ENCODE data around the gene ISCU. TPM values are rescaled to one million over a fixed set of nuclear protein-coding genes. Genes with fewer than 3 reads are reported as not detected.

Gene ISCU
- total RNA-seq, 1 donor from 2014 or later: 134 TPM

DNA sequence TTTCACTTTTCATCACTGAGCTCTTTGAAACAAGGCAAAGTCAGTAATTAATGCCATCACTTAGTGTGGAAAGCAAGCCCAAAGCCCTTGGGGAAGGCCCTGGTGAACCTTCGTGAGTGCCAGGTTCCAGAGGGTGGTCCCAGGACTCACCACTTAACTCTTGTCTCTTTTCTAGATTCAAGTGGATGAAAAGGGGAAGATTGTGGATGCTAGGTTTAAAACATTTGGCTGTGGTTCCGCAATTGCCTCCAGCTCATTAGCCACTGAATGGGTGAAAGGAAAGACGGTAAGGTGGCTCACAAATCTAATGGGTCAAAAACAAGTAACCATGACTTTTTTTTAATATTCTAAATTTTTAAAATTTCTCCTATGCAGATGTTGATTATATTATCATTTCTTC, 2.8 kb downstream of the ISCU start:
- Histone ChIP-seq H3K36me3 (ENCODE audit: control insufficient read depth, insufficient read depth, low read length) (no peaks in the 10 kb centered on the region), H3K27me3 (ENCODE audit: control insufficient read depth, insufficient read depth, low read length) (no peaks in the 10 kb centered on the region), H3K4me3 (ENCODE audit: low read depth, low read length) (no peak overlapping the region)
- DNase-seq (ENCODE audit: low read depth): no peak
- TF ChIP-seq, protein P1, sequence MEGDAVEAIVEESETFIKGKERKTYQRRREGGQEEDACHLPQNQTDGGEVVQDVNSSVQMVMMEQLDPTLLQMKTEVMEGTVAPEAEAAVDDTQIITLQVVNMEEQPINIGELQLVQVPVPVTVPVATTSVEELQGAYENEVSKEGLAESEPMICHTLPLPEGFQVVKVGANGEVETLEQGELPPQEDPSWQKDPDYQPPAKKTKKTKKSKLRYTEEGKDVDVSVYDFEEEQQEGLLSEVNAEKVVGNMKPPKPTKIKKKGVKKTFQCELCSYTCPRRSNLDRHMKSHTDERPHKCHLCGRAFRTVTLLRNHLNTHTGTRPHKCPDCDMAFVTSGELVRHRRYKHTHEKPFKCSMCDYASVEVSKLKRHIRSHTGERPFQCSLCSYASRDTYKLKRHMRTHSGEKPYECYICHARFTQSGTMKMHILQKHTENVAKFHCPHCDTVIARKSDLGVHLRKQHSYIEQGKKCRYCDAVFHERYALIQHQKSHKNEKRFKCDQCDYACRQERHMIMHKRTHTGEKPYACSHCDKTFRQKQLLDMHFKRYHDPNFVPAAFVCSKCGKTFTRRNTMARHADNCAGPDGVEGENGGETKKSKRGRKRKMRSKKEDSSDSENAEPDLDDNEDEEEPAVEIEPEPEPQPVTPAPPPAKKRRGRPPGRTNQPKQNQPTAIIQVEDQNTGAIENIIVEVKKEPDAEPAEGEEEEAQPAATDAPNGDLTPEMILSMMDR (IDR thresholded peaks at IDR 0.05; ENCODE audit: insufficient read depth, low read length, poor library complexity, severe bottlenecking): no peak

DNA sequence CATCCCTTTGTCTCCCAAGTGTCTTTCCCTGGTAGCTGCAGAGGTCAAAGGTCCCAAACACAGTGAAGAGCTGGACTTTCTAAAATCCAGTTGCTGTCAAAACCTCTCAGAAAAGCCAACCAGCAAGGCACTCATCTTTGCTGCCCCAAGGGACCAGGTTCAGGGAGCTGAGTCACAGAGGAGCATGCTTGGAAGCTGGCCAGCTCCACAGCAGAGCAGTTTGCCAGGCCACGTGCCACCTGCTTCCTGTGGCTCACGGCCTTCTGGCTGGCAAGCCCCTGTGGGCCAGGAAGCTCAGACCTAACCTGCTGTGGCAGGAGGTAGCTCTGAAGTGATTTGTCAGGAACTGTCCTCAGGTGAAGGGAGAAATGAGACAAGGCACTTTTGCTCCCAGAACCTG, 3.6 kb downstream of the ISCU start:
- no peak overlapping the region for H3K4me3 ChIP-seq (ENCODE audit: low read depth, low read length)
- no peaks in the 10 kb centered on the region for H3K36me3 ChIP-seq (ENCODE audit: control insufficient read depth, insufficient read depth, low read length)
- H3K27me3 ChIP-seq (ENCODE audit: control insufficient read depth, insufficient read depth, low read length): no peaks in the 10 kb centered on the region
- TF ChIP-seq, protein P1 (IDR thresholded peaks at IDR 0.05; ENCODE audit: insufficient read depth, low read length, poor library complexity, severe bottlenecking): no peak
- peak; percentile 75 for DNase-seq (ENCODE audit: low read depth)

DNA sequence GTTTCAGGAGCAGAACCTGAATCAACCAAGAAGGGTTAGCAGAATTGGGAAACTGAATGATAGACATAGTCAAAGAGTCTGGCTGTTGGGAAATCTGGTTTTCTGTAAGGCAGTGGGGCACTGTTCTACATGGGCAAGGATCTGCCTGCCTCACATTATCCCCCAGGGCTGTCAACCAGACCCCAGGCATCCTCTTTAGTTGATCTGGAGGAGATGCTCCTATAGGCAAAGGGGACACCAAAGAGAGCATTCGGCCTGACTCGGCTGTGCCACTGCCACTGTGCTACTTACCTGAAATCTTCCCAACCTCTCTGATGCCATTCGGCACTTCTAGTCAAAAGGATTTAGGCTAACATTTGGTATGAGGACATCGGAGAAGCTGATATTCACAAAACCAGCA, 4.1 kb downstream of the ISCU start:
- DNase-seq (ENCODE audit: low read depth): no peak
- Histone ChIP-seq H3K4me3 (ENCODE audit: low read depth, low read length) (no peak overlapping the region), H3K36me3 (ENCODE audit: control insufficient read depth, insufficient read depth, low read length) (no peaks in the 10 kb centered on the region), H3K27me3 (ENCODE audit: control insufficient read depth, insufficient read depth, low read length) (no peaks in the 10 kb centered on the region)
- TF ChIP-seq, protein P1 (IDR thresholded peaks at IDR 0.05; ENCODE audit: insufficient read depth, low read length, poor library complexity, severe bottlenecking): no peak

DNA sequence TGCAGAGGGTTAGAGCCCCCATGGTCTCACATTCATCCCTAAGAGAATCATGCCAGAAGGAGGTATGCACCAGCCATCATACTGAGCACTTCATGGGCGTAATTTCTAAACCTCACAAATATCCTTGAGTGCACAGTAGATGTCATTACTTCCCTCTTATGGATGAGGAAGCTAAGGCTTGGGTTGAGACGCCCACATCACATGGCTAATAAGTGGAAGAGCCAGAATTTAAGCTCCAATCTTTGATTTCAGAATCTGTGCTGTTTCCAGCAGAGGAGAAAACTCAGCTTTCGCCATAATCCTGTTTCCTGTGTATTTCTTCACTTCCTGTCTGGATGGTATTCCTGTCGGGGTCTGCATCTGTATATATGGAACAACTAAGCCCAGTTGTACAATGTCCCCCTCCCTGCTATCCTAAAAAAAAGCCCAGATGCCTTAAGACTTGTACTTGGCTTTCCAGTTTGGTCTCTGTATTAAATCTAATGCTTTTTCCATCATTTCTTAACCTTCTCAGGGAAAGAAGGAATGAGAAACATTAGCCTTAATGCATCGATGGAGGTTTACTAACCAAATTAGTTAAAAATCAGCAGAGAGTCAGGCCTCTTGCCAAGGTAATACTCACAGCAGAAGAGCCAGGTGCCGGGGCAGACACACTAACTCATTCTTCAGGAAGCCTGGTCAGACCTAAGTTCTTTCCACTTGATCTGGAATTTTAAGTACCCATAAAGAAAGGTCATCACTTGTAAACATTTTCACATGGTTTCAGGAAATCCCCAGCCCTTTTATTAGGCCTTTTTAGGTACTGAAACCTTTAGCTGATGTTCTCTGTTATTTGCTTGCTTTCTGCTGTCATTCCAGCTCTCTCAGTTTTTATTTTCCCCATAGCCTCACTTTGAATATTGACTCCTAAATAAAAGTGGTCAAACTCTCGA, 5.3 kb downstream of the ISCU start:
- peak; percentile 86 for DNase-seq (ENCODE audit: low read depth)
- Histone ChIP-seq H3K4me3 (ENCODE audit: low read depth, low read length) (no peak overlapping the region), H3K27me3 (ENCODE audit: control insufficient read depth, insufficient read depth, low read length) (no peaks in the 10 kb centered on the region), H3K36me3 (ENCODE audit: control insufficient read depth, insufficient read depth, low read length) (no peaks in the 10 kb centered on the region)
- TF ChIP-seq, protein P1 (IDR thresholded peaks at IDR 0.05; ENCODE audit: insufficient read depth, low read length, poor library complexity, severe bottlenecking): no peak

DNA sequence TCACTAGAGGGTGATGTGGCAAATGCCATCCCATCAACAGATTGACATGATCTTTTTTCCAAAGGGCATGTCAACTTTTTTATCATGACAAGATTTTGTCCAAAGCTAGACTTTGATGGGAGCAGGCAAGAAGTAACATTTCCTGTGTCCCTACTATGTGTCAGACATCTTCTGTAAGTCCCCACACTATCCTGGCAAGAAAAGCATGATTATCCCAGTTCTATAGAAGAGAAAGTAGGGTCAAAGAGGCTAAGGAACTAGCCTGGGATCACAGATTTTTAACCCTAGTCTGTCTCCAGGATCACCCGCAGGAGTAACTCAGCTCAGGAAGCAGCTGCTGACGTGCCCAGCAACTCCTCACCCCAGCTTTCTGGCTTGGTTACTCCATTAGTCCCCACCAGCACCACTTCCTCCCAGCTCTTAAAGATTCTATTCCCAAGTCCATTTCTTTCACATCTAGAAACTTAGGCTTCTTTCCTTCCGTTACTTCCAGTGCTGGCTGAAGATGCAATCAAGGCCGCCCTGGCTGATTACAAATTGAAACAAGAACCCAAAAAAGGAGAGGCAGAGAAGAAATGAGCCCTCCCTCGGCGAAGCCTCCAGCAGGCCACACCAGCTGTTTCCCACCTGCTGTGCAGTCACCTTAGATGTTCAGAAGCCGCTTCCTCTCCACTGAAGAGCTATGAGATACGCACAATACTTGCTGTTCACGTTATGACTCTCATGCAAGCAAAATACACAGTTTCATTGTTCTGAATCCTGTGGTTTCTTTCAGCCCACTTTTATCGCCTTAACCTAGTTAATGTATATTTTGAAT, 6.2 kb downstream of the ISCU start:
- Histone ChIP-seq H3K27me3 (ENCODE audit: control insufficient read depth, insufficient read depth, low read length) (no peaks in the 10 kb centered on the region), H3K36me3 (ENCODE audit: control insufficient read depth, insufficient read depth, low read length) (no peaks in the 10 kb centered on the region), H3K4me3 (ENCODE audit: low read depth, low read length) (no peak overlapping the region)
- TF ChIP-seq, protein P1 (IDR thresholded peaks at IDR 0.05; ENCODE audit: insufficient read depth, low read length, poor library complexity, severe bottlenecking): no peak
- no peak for DNase-seq (ENCODE audit: low read depth)
